Lower leg skin (tissue), 4 donors: ENCODE data around the gene ZG16. TPM values are rescaled to one million over a fixed set of nuclear protein-coding genes. Genes with fewer than 3 reads are reported as not detected.
A peak's percentile ranks its signal among the peaks of the same experiment; 100 is the strongest.

Experiments used
- DNase-seq, 2 donors: peaks; one replicate each; pipeline ENCODE4 v3.0.0-alpha.2; 2019; ENCODE audit warnings: low spot score in 2 of 2
- H3K4me3 ChIP-seq: fragments of 200-600 bp; sonication (generic); 2 replicates; pipeline ENCODE4 v1.5.1; 2017; ENCODE audit warnings: mild to moderate bottlenecking, low read depth; ENCODE audit not compliant: poor library complexity, severe bottlenecking
- POLR2A ChIP-seq, 2 donors: fragments of 450-650 bp; IDR thresholded peaks; one replicate each; pipeline ENCODE4 v1.6.1; 2016 to 2017; ENCODE audit warnings: antibody characterized with exemption in 2 of 2, mild to moderate bottlenecking in 1 of 2, moderate library complexity in 1 of 2
- WGBS, 2 donors: methylation state at CpG; one replicate each; pipeline ENCODE4 v1.1.5; 2018; 5-methylcytosine and 5-hydroxymethylcytosine counted together
- intact Hi-C: fragments of 100-400 bp; cut with DNase I; formaldehyde crosslinking; loops from one replicate; pipeline ENCODE4 v1.15.0; 2023; ENCODE audit warnings: low total_unique reads
- total RNA-seq, 4 donors: library from RNA; depleted of rRNA; stranded (reverse); fragments of >200 nt; gene quantifications; one replicate each; pipeline ENCODE4 v1.1.0, GENCODE V29; 2016
- TF ChIP-seq, protein P1 (sequence below), 3 donors: fragments of 450-650 bp; IDR thresholded peaks; one replicate each; pipeline ENCODE4 v1.5.1; 2016; ENCODE audit warnings: antibody characterized with exemption in 3 of 3, mild to moderate bottlenecking in 3 of 3, moderate library complexity in 2 of 3

ZG16 gene
- total RNA-seq, 4 donors from 2014 or later, result not detected

GRCh38 chr16:29819506-29819905 is 41.5 kb downstream of the ZG16 start:
- TF ChIP-seq, protein P1, sequence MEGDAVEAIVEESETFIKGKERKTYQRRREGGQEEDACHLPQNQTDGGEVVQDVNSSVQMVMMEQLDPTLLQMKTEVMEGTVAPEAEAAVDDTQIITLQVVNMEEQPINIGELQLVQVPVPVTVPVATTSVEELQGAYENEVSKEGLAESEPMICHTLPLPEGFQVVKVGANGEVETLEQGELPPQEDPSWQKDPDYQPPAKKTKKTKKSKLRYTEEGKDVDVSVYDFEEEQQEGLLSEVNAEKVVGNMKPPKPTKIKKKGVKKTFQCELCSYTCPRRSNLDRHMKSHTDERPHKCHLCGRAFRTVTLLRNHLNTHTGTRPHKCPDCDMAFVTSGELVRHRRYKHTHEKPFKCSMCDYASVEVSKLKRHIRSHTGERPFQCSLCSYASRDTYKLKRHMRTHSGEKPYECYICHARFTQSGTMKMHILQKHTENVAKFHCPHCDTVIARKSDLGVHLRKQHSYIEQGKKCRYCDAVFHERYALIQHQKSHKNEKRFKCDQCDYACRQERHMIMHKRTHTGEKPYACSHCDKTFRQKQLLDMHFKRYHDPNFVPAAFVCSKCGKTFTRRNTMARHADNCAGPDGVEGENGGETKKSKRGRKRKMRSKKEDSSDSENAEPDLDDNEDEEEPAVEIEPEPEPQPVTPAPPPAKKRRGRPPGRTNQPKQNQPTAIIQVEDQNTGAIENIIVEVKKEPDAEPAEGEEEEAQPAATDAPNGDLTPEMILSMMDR (IDR thresholded peaks at IDR 0.05), result no peak
- no peak for TF ChIP-seq POLR2A (IDR thresholded peaks at IDR 0.05)
- no peak for DNase-seq
- no peak overlapping the region for H3K4me3 ChIP-seq
- WGBS, 2 donors, result 56 to 60% methylated on average over 15 of the region's 15 CpGs
- intact Hi-C loops, result no loop called here

DNA sequence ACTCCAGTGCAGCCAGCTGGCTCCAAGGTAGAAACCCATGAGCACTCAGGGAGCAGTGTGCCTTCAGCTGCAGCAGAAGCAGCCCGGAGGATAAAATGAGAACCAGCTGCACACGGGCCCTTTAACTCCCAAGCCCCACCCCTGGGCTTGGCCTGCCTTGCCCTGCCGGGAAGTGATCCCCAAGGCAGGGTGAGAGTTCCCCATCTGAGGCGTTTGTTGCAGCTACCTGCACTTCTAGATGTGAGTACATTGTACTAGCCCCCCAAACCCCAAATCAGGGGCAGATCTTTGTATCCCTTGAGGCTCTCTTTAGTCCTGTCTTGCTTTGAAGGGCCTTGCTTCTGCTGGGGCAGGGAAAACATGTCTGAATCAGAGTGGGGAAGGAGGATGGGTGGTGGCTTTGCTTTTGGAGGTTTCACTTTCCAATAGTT is 42.2 kb downstream of the ZG16 start, which contains the start of gene MVP:
Gene MVP, plus strand, starts transcription at position 192 of the 431 bp plus-strand sequence. CDS start 10,088 bp downstream, outside the sequence.
- H3K4me3 ChIP-seq, result peak within 1 kb of the TSS; percentile 54
- DNase-seq, result no peak
- intact Hi-C loops, result no loop called here
- TF ChIP-seq POLR2A (IDR thresholded peaks at IDR 0.05), result no peak
- TF ChIP-seq, protein P1 (IDR thresholded peaks at IDR 0.05), result no peak
- WGBS, 2 donors, result 2 to 3% methylated on average over 4 of the region's 4 CpGs

- TF ChIP-seq POLR2A (IDR thresholded peaks at IDR 0.05), result no peak
- TF ChIP-seq, protein P1 (IDR thresholded peaks at IDR 0.05), result no peak
- peak overlapping the region; percentile 54 for H3K4me3 ChIP-seq
- no peak for DNase-seq
- intact Hi-C loops, result no loop called here
- WGBS, 2 donors, result 11 to 12% methylated on average over 9 to 11 of the region's 11 CpGs
Observed at GRCh38 chr16:29820730-29821642, 42.9 kb downstream of the ZG16 start.

- intact Hi-C loops, result no loop called here
Observed at GRCh38 chr16:29821643-29822115, 43.6 kb downstream of the ZG16 start.

GRCh38 chr16:29824589-29825144 is 46.6 kb downstream of the ZG16 start:
- DNase-seq, result no peak
- intact Hi-C loops, result no loop called here
- WGBS, 2 donors, result 22 to 32% methylated on average over 7 of the region's 7 CpGs
- no peak overlapping the region for H3K4me3 ChIP-seq
- no peak for TF ChIP-seq POLR2A (IDR thresholded peaks at IDR 0.05)
- TF ChIP-seq, protein P1 (IDR thresholded peaks at IDR 0.05), result no peak

More at GRCh38 chr16:29821643-29822115, 43.6 kb downstream of the ZG16 start:
- no peak for DNase-seq
- 12 to 19% methylated on average over 7 of the region's 7 CpGs for WGBS, 2 donors
- peak overlapping the region; percentile 54 for H3K4me3 ChIP-seq
- no peak for TF ChIP-seq POLR2A (IDR thresholded peaks at IDR 0.05)
- TF ChIP-seq, protein P1 (IDR thresholded peaks at IDR 0.05), result no peak
